ENCODE data around the gene DCBLD2.

Gene DCBLD2

DNA sequence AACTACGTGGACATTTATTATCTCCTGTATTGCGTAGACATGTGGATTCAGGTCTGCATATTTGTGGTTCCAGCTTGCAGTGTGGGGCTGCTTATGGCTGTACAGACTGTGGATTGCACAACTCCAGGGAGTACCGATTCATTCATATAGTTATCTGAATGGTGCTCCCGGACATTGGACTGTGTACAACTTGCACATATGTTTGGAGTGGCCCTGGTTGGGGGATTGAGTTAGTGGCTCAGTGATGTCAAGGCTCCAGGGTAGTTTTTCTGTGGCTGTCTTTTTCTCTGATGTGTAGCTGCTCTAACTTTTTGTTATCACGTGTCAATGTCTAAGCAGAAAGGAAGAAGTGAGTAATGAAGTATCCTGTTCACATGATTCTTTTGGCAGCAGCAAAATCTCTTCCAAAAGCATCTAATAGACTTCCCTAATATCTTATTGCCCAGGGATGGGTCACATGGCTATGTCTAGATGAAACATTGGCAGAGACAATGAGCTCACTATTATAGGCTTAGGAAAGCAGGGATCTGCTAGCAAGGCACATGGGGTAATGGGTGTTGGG, 122.6 kb downstream of the DCBLD2 start:
- no peak for TF ChIP-seq CTCF (IDR thresholded peaks at IDR 0.05; ENCODE audit: control insufficient read depth, extremely low read depth, insufficient read depth)
- no peak overlapping the region for H3K4me3 ChIP-seq (ENCODE audit: low read depth, low read length)
- DNase-seq (ENCODE audit: low read depth), result no peak

DNA sequence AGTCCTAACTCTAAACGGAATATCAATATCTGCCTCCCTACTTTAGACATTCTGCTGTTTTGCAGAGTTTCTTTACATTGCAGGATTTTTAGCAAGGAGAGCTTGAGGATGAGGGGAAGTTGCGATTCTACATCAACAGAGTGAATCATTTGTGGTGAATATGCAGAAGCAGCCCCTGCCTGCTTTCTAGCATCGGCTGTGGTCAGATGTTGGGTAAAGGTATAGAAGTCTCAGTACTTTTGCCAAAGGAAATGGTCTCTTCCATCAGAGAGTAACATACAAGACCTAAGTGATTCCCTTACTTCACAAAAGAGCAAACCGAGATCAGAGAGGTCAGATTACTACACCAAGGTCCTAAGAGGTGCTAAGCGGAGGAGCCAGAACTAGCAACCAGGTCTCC, 123.1 kb downstream of the DCBLD2 start:
- no peak for DNase-seq (ENCODE audit: low read depth)
- H3K4me3 ChIP-seq (ENCODE audit: low read depth, low read length), result no peak overlapping the region
- no peak for TF ChIP-seq CTCF (IDR thresholded peaks at IDR 0.05; ENCODE audit: control insufficient read depth, extremely low read depth, insufficient read depth)

GRCh38 chr3:98777801-98778220, 123.7 kb downstream of the DCBLD2 start:
- DNase-seq (ENCODE audit: low read depth), result no peak
- TF ChIP-seq CTCF (IDR thresholded peaks at IDR 0.05; ENCODE audit: control insufficient read depth, extremely low read depth, insufficient read depth), result no peak
- no peak overlapping the region for H3K4me3 ChIP-seq (ENCODE audit: low read depth, low read length)

DNA sequence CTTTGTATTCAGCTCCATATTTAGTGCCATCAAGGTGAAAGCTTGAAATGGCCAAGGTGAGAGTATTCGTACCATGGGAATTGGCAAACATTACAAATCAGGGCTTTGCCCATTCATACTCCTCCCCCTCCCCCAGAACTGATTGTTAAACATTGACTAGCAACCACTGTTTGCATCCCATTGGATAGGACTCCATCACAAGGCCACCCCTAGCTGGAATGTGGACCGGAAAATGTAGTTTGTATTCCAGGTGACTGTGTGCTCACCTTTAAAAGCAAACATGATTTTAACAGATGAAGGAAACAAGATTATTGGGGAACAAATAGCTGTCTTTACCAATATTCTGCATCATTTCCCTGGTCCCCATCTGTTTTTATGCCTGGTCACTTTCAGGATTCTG, 124.2 kb downstream of the DCBLD2 start:
- DNase-seq (ENCODE audit: low read depth), result no peak
- no peak overlapping the region for H3K4me3 ChIP-seq (ENCODE audit: low read depth, low read length)
- TF ChIP-seq CTCF (IDR thresholded peaks at IDR 0.05; ENCODE audit: control insufficient read depth, extremely low read depth, insufficient read depth), result no peak

- no peak overlapping the region for H3K4me3 ChIP-seq (ENCODE audit: low read depth, low read length)
- DNase-seq (ENCODE audit: low read depth), result no peak
- TF ChIP-seq CTCF (IDR thresholded peaks at IDR 0.05; ENCODE audit: control insufficient read depth, extremely low read depth, insufficient read depth), result no peak
Measured at GRCh38 chr3:98776140-98776493, 125.4 kb downstream of the DCBLD2 start.

GRCh38 chr3:98775459-98776139, 125.9 kb downstream of the DCBLD2 start:
- no peak overlapping the region for H3K4me3 ChIP-seq (ENCODE audit: low read depth, low read length)
- TF ChIP-seq CTCF (IDR thresholded peaks at IDR 0.05; ENCODE audit: control insufficient read depth, extremely low read depth, insufficient read depth), result no peak
- no peak for DNase-seq (ENCODE audit: low read depth)

GRCh38 chr3:98772022-98772421, 129.5 kb downstream of the DCBLD2 start:
- H3K4me3 ChIP-seq (ENCODE audit: low read depth, low read length), result no peak overlapping the region
- TF ChIP-seq CTCF (IDR thresholded peaks at IDR 0.05; ENCODE audit: control insufficient read depth, extremely low read depth, insufficient read depth), result no peak
- DNase-seq (ENCODE audit: low read depth), result no peak

Data from LNCaP clone FGC (cell line).